Upper lobe of left lung (tissue), 4 donors: Measurements from ENCODE around the gene DYSF.

Experiments
- CTCF ChIP-seq, 6 experiments: fragments of 450-650 bp in 4 of 6; fragments of 200-600 bp in 2 of 6; sonication (generic) in 2 of 6; IDR thresholded peaks; one replicate each; pipeline ENCODE4 v1.5.1; 2016 to 2019; ENCODE audit warnings: antibody characterized with exemption in 6 of 6
- EP300 ChIP-seq, 4 donors: sonication (generic); formaldehyde crosslinking; IDR thresholded peaks; one replicate each; pipeline ENCODE4 v1.5.1; 2017; ENCODE audit warnings: antibody characterized with exemption in 4 of 4, control low read depth in 2 of 4
- POLR2A ChIP-seq, 4 donors: fragments of 450-650 bp; IDR thresholded peaks; one replicate each; pipeline ENCODE4 v1.5.1; 2016 to 2017; ENCODE audit warnings: antibody characterized with exemption in 4 of 4, mild to moderate bottlenecking in 2 of 4
- POLR2AphosphoS5 ChIP-seq, 2 donors: sonication (generic); formaldehyde crosslinking; IDR thresholded peaks; one replicate each; pipeline ENCODE4 v1.5.1; 2017; ENCODE audit warnings: antibody characterized with exemption in 2 of 2

- no peak for TF ChIP-seq POLR2A (IDR thresholded peaks at IDR 0.05)
- no peak for TF ChIP-seq CTCF (IDR thresholded peaks at IDR 0.05)
- TF ChIP-seq POLR2AphosphoS5 (IDR thresholded peaks at IDR 0.05) = no peak
- TF ChIP-seq EP300 (IDR thresholded peaks at IDR 0.05) = no peak
Measured at GRCh38 chr2:71581026-71581425, 127.7 kb downstream of the DYSF start.
